A549 (cell line): ENCODE data around the gene ZBTB46.

Experiments
- CTCF ChIP-seq: fragments of >200 bp; sonication (Bioruptor Twin); formaldehyde crosslinking; IDR thresholded peaks from 3 replicates; pipeline ENCODE4 v1.5.1; 2016
- EP300 ChIP-seq, 2 experiments: fragments of >200 bp; sonication (Bioruptor Twin); formaldehyde crosslinking; IDR thresholded peaks; 2 replicates in 1 of 2; 3 replicates in 1 of 2; pipeline ENCODE4 v1.6.1; 2016 to 2017
- HEYL ChIP-seq: fragments of 250-450 bp; sonication (Bioruptor Pico); IDR thresholded peaks from 2 replicates; pipeline ENCODE4 v1.8.0; 2021; ENCODE audit warnings: mild to moderate bottlenecking, moderate library complexity
- POLR2A ChIP-seq: IDR thresholded peaks from 2 replicates; pipeline ENCODE4 v1.6.1; 2012; ENCODE audit warnings: mild to moderate bottlenecking, low read length
- RNF2 ChIP-seq: fragments of 200-600 bp; sonication (generic); IDR thresholded peaks from 2 replicates; pipeline ENCODE4 v1.6.1; 2016; ENCODE audit warnings: low read depth, mild to moderate bottlenecking, antibody characterized with exemption, moderate library complexity, borderline replicate concordance
- TF ChIP-seq, protein P1 (sequence below): fragments of 450-650 bp; IDR thresholded peaks from 2 replicates; pipeline ENCODE4 v1.6.1; 2014; ENCODE audit warnings: antibody characterized with exemption

DNA sequence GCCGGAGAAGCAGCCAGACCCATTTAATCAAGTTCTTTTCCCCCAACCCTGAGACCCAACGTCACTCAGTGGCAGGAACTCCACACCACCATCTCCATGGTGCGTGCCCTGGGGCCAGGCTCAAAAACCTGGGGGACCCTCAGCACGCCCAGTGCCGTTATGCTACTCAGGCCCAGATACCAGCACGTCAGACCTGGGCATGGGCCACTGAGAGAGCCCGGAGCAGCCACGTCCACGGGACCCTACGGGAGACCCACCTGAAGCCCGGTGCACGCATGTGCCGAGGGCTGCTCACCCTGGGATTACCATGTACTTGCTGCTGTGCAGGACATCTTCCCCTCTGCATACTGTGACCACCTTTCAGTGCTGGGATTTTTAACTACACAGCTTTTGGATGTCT is 77.7 kb downstream of the ZBTB46 start:
- no peak for TF ChIP-seq RNF2
- no peak for TF ChIP-seq CTCF
- TF ChIP-seq HEYL = no peak
- no peak for TF ChIP-seq POLR2A
- TF ChIP-seq, protein P1, sequence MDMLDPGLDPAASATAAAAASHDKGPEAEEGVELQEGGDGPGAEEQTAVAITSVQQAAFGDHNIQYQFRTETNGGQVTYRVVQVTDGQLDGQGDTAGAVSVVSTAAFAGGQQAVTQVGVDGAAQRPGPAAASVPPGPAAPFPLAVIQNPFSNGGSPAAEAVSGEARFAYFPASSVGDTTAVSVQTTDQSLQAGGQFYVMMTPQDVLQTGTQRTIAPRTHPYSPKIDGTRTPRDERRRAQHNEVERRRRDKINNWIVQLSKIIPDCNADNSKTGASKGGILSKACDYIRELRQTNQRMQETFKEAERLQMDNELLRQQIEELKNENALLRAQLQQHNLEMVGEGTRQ = no peak
- no peak for TF ChIP-seq EP300 (IDR thresholded peaks at IDR 0.05)
